ENCODE results near the gene ZDHHC6. TPM values are rescaled to one million over a fixed set of nuclear protein-coding genes. Genes with fewer than 3 reads are reported as not detected.

The ZDHHC6 gene
- total RNA-seq, result 10 to 100 TPM; 36.6 to 37.6 TPM

- no peaks in the 10 kb centered on the region for H3K27me3 Mint-ChIP-seq
- ATAC-seq (peak; percentile 93), DNase-seq (peak; percentile 89)
- CTCF ChIA-PET, result interaction anchor here (1.2 to 1.9 kb wide), 6 partner anchors 10 to 72 kb away, joined by 3 to 10 read pairs (median 7); no protein-coding TSS in a partner anchor
- H3K36me3 Mint-ChIP-seq (ENCODE audit: low read depth), result peaks cover 32% of the 10 kb centered on the region
- H3K27ac Mint-ChIP-seq, result peak within 1 kb of the TSS; percentile 92
- intact Hi-C loops (cut with micrococcal nuclease), result no loop called here
- H3K4me3 Mint-ChIP-seq, result peak within 1 kb of the TSS; percentile 88
- POLR2A ChIA-PET, result interaction anchor here (0.7 to 2.9 kb wide), 12 partner anchors 9 to 327 kb away, joined by 3 to 33 read pairs (median 4); partner anchors contain the start of gene ACSL5
- no peaks in the 10 kb centered on the region for H3K9me3 Mint-ChIP-seq
- TF ChIP-seq CTCF (IDR thresholded peaks at IDR 0.05), result no peak
- H3K4me1 Mint-ChIP-seq (ENCODE audit: low read depth), result peaks cover 51% of the 10 kb centered on the region
Observed at GRCh38 chr10:112446855-112447619, at the start of gene ZDHHC6, which contains the start of gene VTI1A. Gene ZDHHC6, minus strand, starts transcription at chr10:112446914. Its CDS starts 1,478 bp downstream, at chr10:112445436. Gene VTI1A, plus strand, starts transcription at chr10:112447215. Its CDS starts 159 bp downstream, at chr10:112447374.

- DNase-seq, result no peak
- CTCF ChIA-PET, result no interaction called here
- ATAC-seq, result no peak
- intact Hi-C loops (cut with micrococcal nuclease), result no loop called here
- H3K27ac Mint-ChIP-seq, result no peak overlapping the region
- H3K9me3 Mint-ChIP-seq, result no peaks in the 10 kb centered on the region
- POLR2A ChIA-PET, result no interaction called here
- peaks cover 15% of the 10 kb centered on the region for H3K4me1 Mint-ChIP-seq (ENCODE audit: low read depth)
- no peaks in the 10 kb centered on the region for H3K27me3 Mint-ChIP-seq
- no peak overlapping the region for H3K4me3 Mint-ChIP-seq
- peaks cover 1% of the 10 kb centered on the region for H3K36me3 Mint-ChIP-seq (ENCODE audit: low read depth)
- no peak for TF ChIP-seq CTCF (IDR thresholded peaks at IDR 0.05)
Observed at GRCh38 chr10:112492736-112493135, 46.0 kb upstream of the ZDHHC6 start.

- POLR2A ChIA-PET, result interaction anchor here (0.8 kb wide), 1 partner anchor 9 kb away, joined by 3 read pairs; no protein-coding TSS in a partner anchor
- CTCF ChIA-PET, result interaction anchor here (0.6 to 1.4 kb wide), 5 partner anchors 9 to 892 kb away, joined by 3 to 5 read pairs (median 3); no protein-coding TSS in a partner anchor
Observed at GRCh38 chr10:112491144-112491543, 44.4 kb upstream of the ZDHHC6 start.

GRCh38 chr10:112490545-112490944 is 43.8 kb upstream of the ZDHHC6 start:
- ATAC-seq, result no peak

More at GRCh38 chr10:112491144-112491543, 44.4 kb upstream of the ZDHHC6 start:
- H3K9me3 Mint-ChIP-seq, result no peaks in the 10 kb centered on the region
- no peak for TF ChIP-seq CTCF (IDR thresholded peaks at IDR 0.05)
- ATAC-seq (no peak), DNase-seq (no peak)
- peaks cover 9% of the 10 kb centered on the region for H3K4me1 Mint-ChIP-seq (ENCODE audit: low read depth)
- peaks cover 1% of the 10 kb centered on the region for H3K36me3 Mint-ChIP-seq (ENCODE audit: low read depth)
- H3K27me3 Mint-ChIP-seq, result no peaks in the 10 kb centered on the region
- intact Hi-C loops (cut with micrococcal nuclease), result no loop called here
- no peak overlapping the region for H3K4me3 Mint-ChIP-seq
- no peak overlapping the region for H3K27ac Mint-ChIP-seq

More at GRCh38 chr10:112490545-112490944, 43.8 kb upstream of the ZDHHC6 start:
- Mint-ChIP-seq H3K27me3 (no peaks in the 10 kb centered on the region), H3K27ac (no peak overlapping the region), H3K36me3 (ENCODE audit: low read depth) (peaks cover 1% of the 10 kb centered on the region), H3K4me1 (ENCODE audit: low read depth) (peaks cover 9% of the 10 kb centered on the region), H3K9me3 (no peaks in the 10 kb centered on the region), H3K4me3 (no peak overlapping the region)
- intact Hi-C loops (cut with micrococcal nuclease), result no loop called here
- no peak for DNase-seq
- no peak for TF ChIP-seq CTCF (IDR thresholded peaks at IDR 0.05)
- CTCF ChIA-PET, result interaction anchor here (1.0 to 1.4 kb wide), 3 partner anchors 20 to 893 kb away, joined by 3 read pairs; no protein-coding TSS in a partner anchor
- POLR2A ChIA-PET, result interaction anchor here (0.8 kb wide), 1 partner anchor 9 kb away, joined by 3 read pairs; no protein-coding TSS in a partner anchor

All from activated CD8-positive, alpha-beta T cell treated with anti-CD3 and anti-CD28 coated beads for 36 hours (primary cell).